Endothelial cell (in vitro differentiated cells): ENCODE data around the gene ATP10D. TPM values are rescaled to one million over a fixed set of nuclear protein-coding genes. Genes with fewer than 3 reads are reported as not detected.

Source experiments
- DNase-seq: peaks from one replicate; pipeline ENCODE4 v3.0.0; 2021; ENCODE audit warnings: low spot score
- H3K27ac Mint-ChIP-seq: one replicate; pipeline ENCODE4 v1.8.0; 2021; ENCODE audit warnings: mixed read lengths, inconsistent platforms; ENCODE audit not compliant: unreplicated experiment
- H3K27me3 Mint-ChIP-seq: one replicate; pipeline ENCODE4 v1.8.0; 2021; ENCODE audit warnings: mild to moderate bottlenecking, moderate library complexity, mixed read lengths, inconsistent platforms; ENCODE audit not compliant: unreplicated experiment
- H3K36me3 Mint-ChIP-seq: one replicate; pipeline ENCODE4 v1.8.0; 2021; ENCODE audit warnings: mild to moderate bottlenecking, low read depth, mixed read lengths, inconsistent platforms; ENCODE audit not compliant: unreplicated experiment
- H3K4me1 Mint-ChIP-seq: one replicate; pipeline ENCODE4 v1.8.0; 2021; ENCODE audit warnings: mild to moderate bottlenecking, mixed read lengths, inconsistent platforms; ENCODE audit not compliant: unreplicated experiment
- H3K4me3 Mint-ChIP-seq: one replicate; pipeline ENCODE4 v1.8.0; 2021; ENCODE audit warnings: mild to moderate bottlenecking, mixed read lengths, inconsistent platforms; ENCODE audit not compliant: unreplicated experiment
- H3K9me3 Mint-ChIP-seq: one replicate; pipeline ENCODE4 v1.8.0; 2021; ENCODE audit warnings: mixed read lengths, inconsistent platforms; ENCODE audit not compliant: unreplicated experiment
- CTCF ChIP-seq: fragments of 200-600 bp; sonication (generic); IDR thresholded peaks from one replicate; pipeline ENCODE4 v1.5.0; 2021; ENCODE audit warnings: antibody characterized with exemption; ENCODE audit not compliant: unreplicated experiment
- total RNA-seq: library from RNA; stranded (reverse); fragmentation: NEBNext Ultra II Directional; extraction: Animal tissue kit (Norgen Biotek cat#: 25700); gene quantifications from one replicate; pipeline ENCODE4 v1.2.1, GENCODE V29; 2021; ENCODE audit not compliant: unreplicated experiment

Gene ATP10D
- total RNA-seq, 1 donor from 2014 or later = 9.3 TPM

GRCh38 chr4:47463235-47463956 lies 21.7 kb upstream of the ATP10D start, which contains the start of gene COMMD8:
Gene COMMD8 (minus strand): TSS chr4:47463702. CDS start chr4:47463651, 51 bp downstream.
- peak; percentile 94 for DNase-seq
- H3K4me3 Mint-ChIP-seq = peak within 1 kb of the TSS; percentile 92
- H3K27me3 Mint-ChIP-seq = no peaks in the 10 kb centered on the region

GRCh38 chr4:47465004-47465403 lies 20.1 kb upstream of the ATP10D start:
- DNase-seq = no peak
- no peaks in the 10 kb centered on the region for H3K4me1 Mint-ChIP-seq
- H3K4me3 Mint-ChIP-seq = no peak overlapping the region
- no peak overlapping the region for H3K27ac Mint-ChIP-seq
- no peaks in the 10 kb centered on the region for H3K9me3 Mint-ChIP-seq
- H3K27me3 Mint-ChIP-seq = no peaks in the 10 kb centered on the region
- H3K36me3 Mint-ChIP-seq = no peaks in the 10 kb centered on the region
- TF ChIP-seq CTCF = no peak

More at GRCh38 chr4:47463235-47463956, 21.7 kb upstream of the ATP10D start, which contains the start of gene COMMD8:
- Mint-ChIP-seq H3K9me3 (no peaks in the 10 kb centered on the region), H3K27ac (peak within 1 kb of the TSS; percentile 86), H3K4me1 (no peaks in the 10 kb centered on the region), H3K36me3 (no peaks in the 10 kb centered on the region)
- peak; percentile 17 for TF ChIP-seq CTCF

GRCh38 chr4:47466056-47466785 lies 18.9 kb upstream of the ATP10D start:
- no peaks in the 10 kb centered on the region for H3K27me3 Mint-ChIP-seq
- no peak overlapping the region for H3K27ac Mint-ChIP-seq
- H3K9me3 Mint-ChIP-seq = no peaks in the 10 kb centered on the region
- no peaks in the 10 kb centered on the region for H3K4me1 Mint-ChIP-seq
- DNase-seq = no peak
- H3K4me3 Mint-ChIP-seq = no peak overlapping the region
- TF ChIP-seq CTCF = no peak
- no peaks in the 10 kb centered on the region for H3K36me3 Mint-ChIP-seq

- H3K27me3 Mint-ChIP-seq = no peaks in the 10 kb centered on the region
- peaks cover 5% of the 10 kb centered on the region for H3K4me1 Mint-ChIP-seq
- no peaks in the 10 kb centered on the region for H3K9me3 Mint-ChIP-seq
- no peak overlapping the region for H3K4me3 Mint-ChIP-seq
- no peak for DNase-seq
- H3K36me3 Mint-ChIP-seq = no peaks in the 10 kb centered on the region
- TF ChIP-seq CTCF = no peak
- no peak overlapping the region for H3K27ac Mint-ChIP-seq
Observed at GRCh38 chr4:47468706-47469365, 16.2 kb upstream of the ATP10D start.
